NCI-H1436 treated with DMSO at 0.1 percent for 48 hours (cell line): ENCODE measurements around the gene IGF2R.

Source experiments
- DNase-seq: peaks from one replicate; lab custom pipeline; 2025; lab: John Stamatoyannopoulos, UW

Gene IGF2R

GRCh38 chr6:160027076-160027475 lies 58.2 kb downstream of the IGF2R start:
- no peak for DNase-seq

- no peak for DNase-seq
Measured at GRCh38 chr6:160027931-160028330, 59.0 kb downstream of the IGF2R start.

- DNase-seq = no peak
Measured at GRCh38 chr6:160028487-160029275, 59.8 kb downstream of the IGF2R start.

GRCh38 chr6:160029525-160029924 lies 60.6 kb downstream of the IGF2R start:
- DNase-seq = no peak

GRCh38 chr6:160030103-160030502 lies 61.2 kb downstream of the IGF2R start:
- no peak for DNase-seq

- no peak for DNase-seq
Measured at GRCh38 chr6:160031442-160031841, 62.6 kb downstream of the IGF2R start.

GRCh38 chr6:160031871-160032270 lies 63.0 kb downstream of the IGF2R start:
- DNase-seq = no peak

GRCh38 chr6:160032538-160032937 lies 63.7 kb downstream of the IGF2R start:
- DNase-seq = no peak

GRCh38 chr6:160034036-160034930 lies 65.4 kb downstream of the IGF2R start:
- DNase-seq = no peak

GRCh38 chr6:160035241-160035640 lies 66.4 kb downstream of the IGF2R start:
- DNase-seq = no peak

- DNase-seq = no peak
Measured at GRCh38 chr6:160035693-160036330, 66.9 kb downstream of the IGF2R start.

GRCh38 chr6:160036331-160036695 lies 67.4 kb downstream of the IGF2R start:
- no peak for DNase-seq

GRCh38 chr6:160036790-160037206 lies 67.9 kb downstream of the IGF2R start:
- no peak for DNase-seq

GRCh38 chr6:160038479-160038878 lies 69.6 kb downstream of the IGF2R start:
- DNase-seq = no peak

- no peak for DNase-seq
Measured at GRCh38 chr6:160039441-160039840, 70.6 kb downstream of the IGF2R start.

- DNase-seq = no peak
Measured at GRCh38 chr6:160040055-160040454, 71.2 kb downstream of the IGF2R start.

GRCh38 chr6:160040527-160041264 lies 71.8 kb downstream of the IGF2R start:
- DNase-seq = no peak

GRCh38 chr6:160041608-160042007 lies 72.7 kb downstream of the IGF2R start:
- DNase-seq = no peak

- DNase-seq = no peak
Measured at GRCh38 chr6:160042014-160042773, 73.3 kb downstream of the IGF2R start.

- no peak for DNase-seq
Measured at GRCh38 chr6:160042788-160043301, 74.0 kb downstream of the IGF2R start.

GRCh38 chr6:160043784-160044183 lies 74.9 kb downstream of the IGF2R start:
- no peak for DNase-seq
